Astrocyte (in vitro differentiated cells and primary cell): ENCODE data around the gene THSD7B. TPM values are rescaled to one million over a fixed set of nuclear protein-coding genes. Genes with fewer than 3 reads are reported as not detected.
A peak's percentile ranks its signal among the peaks of the same experiment; 100 is the strongest.

Experiments used
- DNase-seq: peaks from one replicate; pipeline ENCODE4 v3.0.0-alpha.2; 2010; ENCODE audit warnings: low read depth
- FAIRE-seq: peaks from 2 replicates; lab custom pipeline; 2011; peaks lifted over from hg19 to GRCh38; lab: Jason Lieb, UNC
- H2AFZ ChIP-seq: 2 replicates; pipeline ENCODE4 v1.6.0; 2012; ENCODE audit warnings: low read depth, low read length, inconsistent platforms
- H3K27ac ChIP-seq: 2 replicates; pipeline ENCODE4 v1.5.1; 2011; ENCODE audit warnings: low read depth, low read length, inconsistent platforms
- H3K27me3 ChIP-seq: 2 replicates; pipeline ENCODE4 v1.6.0; 2011; ENCODE audit warnings: low read length, inconsistent platforms; ENCODE audit not compliant: insufficient read depth
- H3K36me3 ChIP-seq: 2 replicates; pipeline ENCODE4 v1.5.1; 2011; ENCODE audit warnings: low read length, inconsistent platforms; ENCODE audit not compliant: insufficient read depth
- H3K4me1 ChIP-seq: 2 replicates; pipeline ENCODE4 v1.5.1; 2011; ENCODE audit warnings: low read length, inconsistent platforms; ENCODE audit not compliant: insufficient read depth
- H3K4me2 ChIP-seq: 2 replicates; pipeline ENCODE4 v1.6.0; 2012; ENCODE audit warnings: low read length, inconsistent platforms
- H3K4me3 ChIP-seq: 2 replicates; pipeline ENCODE4 v1.5.1; 2011; ENCODE audit warnings: low read depth, mild to moderate bottlenecking, low read length, inconsistent platforms; ENCODE audit not compliant: insufficient read depth
- H3K79me2 ChIP-seq: 2 replicates; pipeline ENCODE4 v1.6.0; 2012; ENCODE audit warnings: mild to moderate bottlenecking, low read length, inconsistent platforms; ENCODE audit not compliant: insufficient read depth
- H3K9ac ChIP-seq: 2 replicates; pipeline ENCODE4 v1.6.0; 2012; ENCODE audit warnings: mild to moderate bottlenecking, low read length, inconsistent platforms
- H3K9me3 ChIP-seq: 2 replicates; pipeline ENCODE4 v1.5.1; 2012; ENCODE audit warnings: low read depth, mild to moderate bottlenecking, low read length, inconsistent platforms; ENCODE audit not compliant: insufficient read depth
- H4K20me1 ChIP-seq: 2 replicates; pipeline ENCODE4 v1.6.0; 2012; ENCODE audit warnings: low read length, inconsistent platforms; ENCODE audit not compliant: insufficient read depth
- H3K27ac Mint-ChIP-seq: one replicate; pipeline ENCODE4 v1.8.0; 2021; ENCODE audit warnings: mild to moderate bottlenecking, mixed read lengths; ENCODE audit not compliant: unreplicated experiment
- H3K27me3 Mint-ChIP-seq: one replicate; pipeline ENCODE4 v1.8.0; 2021; ENCODE audit warnings: low read depth, mixed read lengths; ENCODE audit not compliant: unreplicated experiment
- H3K36me3 Mint-ChIP-seq: one replicate; pipeline ENCODE4 v1.8.0; 2021; ENCODE audit warnings: low read depth, mixed read lengths; ENCODE audit not compliant: unreplicated experiment
- H3K4me1 Mint-ChIP-seq: one replicate; pipeline ENCODE4 v1.8.0; 2021; ENCODE audit warnings: low read depth, mixed read lengths; ENCODE audit not compliant: unreplicated experiment
- H3K4me3 Mint-ChIP-seq: one replicate; pipeline ENCODE4 v1.8.0; 2021; ENCODE audit warnings: mild to moderate bottlenecking, moderate library complexity, mixed read lengths; ENCODE audit not compliant: unreplicated experiment
- H3K9me3 Mint-ChIP-seq: one replicate; pipeline ENCODE4 v1.8.0; 2021; ENCODE audit warnings: mild to moderate bottlenecking, mixed read lengths; ENCODE audit not compliant: unreplicated experiment
- CTCF ChIP-seq: IDR thresholded peaks from 2 replicates; pipeline ENCODE4 v1.5.1; 2011; ENCODE audit warnings: low read depth, mild to moderate bottlenecking, inconsistent platforms, low read length, moderate library complexity; ENCODE audit not compliant: insufficient read depth
- EZH2 ChIP-seq: IDR thresholded peaks from 2 replicates; pipeline ENCODE4 v1.6.1; 2012; ENCODE audit warnings: mild to moderate bottlenecking, low read length, inconsistent platforms; ENCODE audit not compliant: insufficient read depth
- total RNA-seq: library from RNA; stranded (reverse); gene quantifications from 2 replicates; pipeline ENCODE4 v1.2.1, GENCODE V29; 2021

The THSD7B gene
- total RNA-seq, 1 donor from 2014 or later, result 0.18 TPM

DNA sequence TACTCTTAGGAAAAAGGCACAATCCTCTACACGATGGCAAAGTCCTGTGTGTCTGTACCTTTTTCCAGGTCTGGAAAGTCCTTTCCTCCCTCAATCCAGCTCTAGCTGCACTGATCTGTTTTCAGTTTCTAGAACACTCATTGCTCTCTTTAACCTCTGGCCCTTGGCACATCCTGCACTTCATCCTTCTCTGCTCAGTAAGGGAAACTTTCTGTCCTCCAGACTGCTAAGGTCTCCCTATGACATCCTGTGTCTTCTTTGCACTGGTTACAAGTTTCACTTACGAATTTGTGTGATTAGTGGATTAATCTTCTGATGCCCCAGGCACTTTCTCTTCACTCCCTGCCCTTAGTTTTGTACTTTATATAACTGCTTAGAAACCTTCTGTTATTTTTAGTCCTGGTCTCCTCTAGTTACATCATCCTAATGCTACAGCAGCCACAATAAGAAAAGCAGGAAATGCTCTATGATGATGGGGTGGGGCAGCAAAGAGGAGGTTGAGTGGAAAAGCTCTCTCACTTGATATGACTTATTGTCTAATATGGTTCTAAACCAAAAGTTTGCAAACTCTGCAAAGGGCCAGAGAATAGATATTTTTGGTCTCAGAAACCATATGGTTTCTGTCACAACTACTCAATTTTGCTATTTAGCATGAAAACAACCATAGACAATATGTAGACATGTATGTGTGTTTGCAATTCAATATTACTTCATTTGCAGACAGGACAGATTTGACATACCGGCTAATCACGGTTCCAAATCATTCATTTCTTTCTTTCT, 568.2 kb downstream of the THSD7B start:
- Mint-ChIP-seq H3K27ac (peak overlapping the region; percentile 59), H3K36me3 (no peaks in the 10 kb centered on the region), H3K9me3 (peaks cover 4% of the 10 kb centered on the region), H3K4me1 (peaks cover 12% of the 10 kb centered on the region), H3K4me3 (no peak overlapping the region), H3K27me3 (no peaks in the 10 kb centered on the region)
- Histone ChIP-seq H3K9me3 (no peaks in the 10 kb centered on the region), H4K20me1 (no peaks in the 10 kb centered on the region), H3K27ac (no peak overlapping the region), H3K9ac (no peak overlapping the region), H3K4me2 (no peak overlapping the region), H3K79me2 (no peaks in the 10 kb centered on the region), H3K27me3 (no peaks in the 10 kb centered on the region), H3K4me3 (no peak overlapping the region), H2AFZ (no peak overlapping the region), H3K4me1 (no peaks in the 10 kb centered on the region), H3K36me3 (no peaks in the 10 kb centered on the region)
- DNase-seq (no peak), FAIRE-seq (no peak)
- no peak for TF ChIP-seq EZH2
- TF ChIP-seq CTCF, result no peak

DNA sequence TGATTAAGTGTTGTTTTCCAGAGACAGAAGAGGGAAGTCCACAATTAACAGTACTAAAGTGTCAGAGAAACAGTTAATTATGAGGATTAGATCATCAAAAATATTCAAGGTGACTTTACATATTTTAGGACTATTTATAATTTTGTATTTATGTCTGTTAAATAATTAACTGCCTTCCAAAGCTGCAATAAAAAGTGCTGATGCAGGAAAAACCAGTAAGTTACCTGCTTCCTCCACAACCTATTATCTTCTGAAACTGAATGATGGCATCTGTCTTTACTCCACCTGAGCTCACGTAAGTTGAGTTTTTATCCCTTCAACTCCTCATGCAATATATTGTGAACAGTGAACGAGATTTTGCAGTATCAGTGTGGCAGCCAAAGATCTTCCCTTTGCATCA, 570.7 kb downstream of the THSD7B start:
- Histone ChIP-seq H3K4me2 (no peak overlapping the region), H3K4me3 (no peak overlapping the region), H3K79me2 (no peaks in the 10 kb centered on the region), H3K4me1 (no peaks in the 10 kb centered on the region), H3K36me3 (no peaks in the 10 kb centered on the region), H3K27me3 (no peaks in the 10 kb centered on the region), H3K27ac (no peak overlapping the region), H3K9me3 (no peaks in the 10 kb centered on the region), H2AFZ (no peak overlapping the region), H3K9ac (no peak overlapping the region), H4K20me1 (no peaks in the 10 kb centered on the region)
- no peak for FAIRE-seq
- no peaks in the 10 kb centered on the region for H3K9me3 Mint-ChIP-seq
- no peaks in the 10 kb centered on the region for H3K27me3 Mint-ChIP-seq
- TF ChIP-seq EZH2 (no peak), CTCF (no peak)
- H3K36me3 Mint-ChIP-seq, result no peaks in the 10 kb centered on the region
- DNase-seq, result no peak
- no peak overlapping the region for H3K4me3 Mint-ChIP-seq
- no peak overlapping the region for H3K27ac Mint-ChIP-seq
- H3K4me1 Mint-ChIP-seq, result peaks cover 12% of the 10 kb centered on the region

DNA sequence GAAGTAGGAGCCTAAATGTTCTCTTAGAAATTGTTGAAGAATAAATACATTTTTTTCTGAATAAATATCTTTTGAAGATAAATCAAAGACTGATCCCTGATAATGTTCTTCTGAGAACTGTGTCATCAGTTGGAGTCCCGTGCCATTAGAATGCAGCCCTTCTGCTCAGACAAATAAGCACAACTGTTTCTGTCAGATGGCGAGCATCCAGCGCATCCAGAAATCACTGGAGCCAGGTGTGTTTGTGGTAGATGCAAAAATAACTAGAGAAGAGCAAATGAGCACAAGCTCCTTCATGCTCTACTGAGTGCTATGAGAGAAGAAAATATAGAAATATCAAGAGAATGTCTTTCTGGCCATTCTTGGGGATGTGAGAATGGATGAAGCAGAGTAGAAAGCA, 573.7 kb downstream of the THSD7B start:
- H3K27me3 ChIP-seq, result no peaks in the 10 kb centered on the region
- H3K4me1 ChIP-seq, result no peaks in the 10 kb centered on the region
- Mint-ChIP-seq H3K4me1 (peaks cover 4% of the 10 kb centered on the region), H3K27me3 (no peaks in the 10 kb centered on the region), H3K4me3 (no peak overlapping the region), H3K36me3 (no peaks in the 10 kb centered on the region), H3K27ac (no peak overlapping the region), H3K9me3 (no peaks in the 10 kb centered on the region)
- H3K79me2 ChIP-seq, result no peaks in the 10 kb centered on the region
- no peak for DNase-seq
- no peaks in the 10 kb centered on the region for H3K9me3 ChIP-seq
- TF ChIP-seq EZH2 (no peak), CTCF (no peak)
- no peak overlapping the region for H3K9ac ChIP-seq
- no peaks in the 10 kb centered on the region for H4K20me1 ChIP-seq
- no peak overlapping the region for H3K4me2 ChIP-seq
- no peaks in the 10 kb centered on the region for H3K36me3 ChIP-seq
- FAIRE-seq, result no peak
- H3K27ac ChIP-seq, result no peak overlapping the region
- H3K4me3 ChIP-seq, result no peak overlapping the region
- H2AFZ ChIP-seq, result no peak overlapping the region
